ENCODE measurements around the gene ARL9.
"Not testable (repeated sequence)": the region's sequence is repeated elsewhere in the genome, so short reads cannot be mapped to it uniquely, and the experiment has no call there.

ARL9 gene, protein sequence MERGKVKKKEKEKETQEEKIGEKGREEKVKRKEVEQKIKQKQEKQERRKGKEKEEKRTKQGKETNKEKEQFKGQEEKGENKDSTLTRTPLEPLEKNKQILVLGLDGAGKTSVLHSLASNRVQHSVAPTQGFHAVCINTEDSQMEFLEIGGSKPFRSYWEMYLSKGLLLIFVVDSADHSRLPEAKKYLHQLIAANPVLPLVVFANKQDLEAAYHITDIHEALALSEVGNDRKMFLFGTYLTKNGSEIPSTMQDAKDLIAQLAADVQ

DNA sequence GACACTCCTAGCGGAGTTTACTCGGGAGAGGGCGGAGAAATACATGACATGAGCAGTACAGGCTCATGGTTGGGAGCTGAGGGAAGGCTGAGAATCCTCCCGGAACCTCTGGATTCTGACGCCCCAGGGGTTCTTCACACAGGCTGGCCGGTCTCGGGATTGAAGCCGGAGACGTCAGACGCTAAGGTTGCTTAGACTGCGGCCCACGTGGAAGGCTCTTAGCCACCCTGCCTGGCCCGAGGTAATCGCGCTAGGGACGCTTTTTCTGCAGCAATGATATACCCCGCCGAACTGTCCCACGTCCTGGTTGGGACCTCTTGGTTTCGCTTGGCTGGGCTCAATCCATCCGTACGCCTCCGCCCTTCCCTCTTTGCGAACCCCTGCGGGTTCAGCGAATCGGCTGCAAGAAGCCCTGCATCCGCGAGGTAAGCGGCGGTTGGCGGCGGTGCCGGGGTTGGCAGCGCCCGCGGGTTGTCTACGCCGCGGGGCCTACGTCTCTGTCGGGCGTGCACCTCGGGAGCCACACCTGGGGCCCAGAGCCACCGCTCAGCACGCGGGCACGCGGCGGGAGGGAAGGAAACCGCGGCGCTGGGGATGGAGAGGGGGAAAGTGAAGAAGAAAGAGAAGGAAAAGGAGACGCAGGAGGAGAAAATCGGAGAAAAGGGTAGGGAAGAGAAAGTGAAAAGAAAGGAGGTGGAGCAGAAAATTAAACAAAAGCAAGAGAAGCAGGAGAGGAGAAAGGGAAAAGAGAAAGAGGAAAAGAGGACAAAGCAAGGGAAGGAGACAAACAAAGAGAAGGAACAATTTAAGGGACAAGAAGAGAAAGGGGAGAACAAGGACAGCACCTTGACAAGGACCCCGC lies at the start of gene ARL9:
Gene ARL9 (plus strand): TSS at position 523 of the 862 bp plus-strand sequence. CDS start 72 bp downstream, at position 595.
- peak within 1 kb of the TSS; percentile 66 for H3K27ac Mint-ChIP-seq
- H3K9me3 Mint-ChIP-seq, result no peaks in the 10 kb centered on the region
- H3K36me3 Mint-ChIP-seq, result peaks cover 7 to 11% of the 10 kb centered on the region in 2 donors
- peaks cover 12 to 23% of the 10 kb centered on the region in 2 donors for H3K4me1 Mint-ChIP-seq
- H3K27me3 Mint-ChIP-seq, result peaks cover 0 to 15% of the 10 kb centered on the region in 2 donors
- ATAC-seq (replicated peaks), result peak; percentile 88 to 89
- peak; percentile 38 for DNase-seq
- H3K4me3 Mint-ChIP-seq, result peak within 1 kb of the TSS; percentile 84 to 85

DNA sequence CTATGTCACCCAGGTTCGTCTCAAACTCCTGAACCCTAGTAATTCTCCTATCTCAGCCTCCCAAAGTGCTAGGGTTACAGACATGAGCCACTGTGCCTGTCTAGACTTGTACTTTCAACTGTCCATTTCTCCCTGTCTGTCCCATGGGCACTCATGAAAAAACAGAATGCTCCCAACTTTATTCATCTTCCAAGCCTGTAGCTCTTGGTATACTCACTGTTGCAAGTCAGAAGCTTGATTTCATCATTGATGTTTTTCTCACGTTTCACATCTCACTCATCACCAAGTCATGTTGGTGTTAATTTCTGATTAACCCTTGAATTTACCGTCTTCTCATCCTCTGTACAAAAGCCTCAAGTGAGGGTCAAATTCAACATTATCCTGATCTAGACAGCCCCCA lies 45.5 kb upstream of the ARL9 start:
- ATAC-seq (replicated peaks), result no peak
- H3K4me1 Mint-ChIP-seq, result peaks cover 7 to 15% of the 10 kb centered on the region in 2 donors
- H3K27ac Mint-ChIP-seq, result no peak overlapping the region
- H3K27me3 Mint-ChIP-seq, result no peaks in the 10 kb centered on the region
- no peaks in the 10 kb centered on the region for H3K9me3 Mint-ChIP-seq
- no peak for DNase-seq
- no peak overlapping the region for H3K4me3 Mint-ChIP-seq
- H3K36me3 Mint-ChIP-seq, result peaks cover 40 to 52% of the 10 kb centered on the region in 2 donors

DNA sequence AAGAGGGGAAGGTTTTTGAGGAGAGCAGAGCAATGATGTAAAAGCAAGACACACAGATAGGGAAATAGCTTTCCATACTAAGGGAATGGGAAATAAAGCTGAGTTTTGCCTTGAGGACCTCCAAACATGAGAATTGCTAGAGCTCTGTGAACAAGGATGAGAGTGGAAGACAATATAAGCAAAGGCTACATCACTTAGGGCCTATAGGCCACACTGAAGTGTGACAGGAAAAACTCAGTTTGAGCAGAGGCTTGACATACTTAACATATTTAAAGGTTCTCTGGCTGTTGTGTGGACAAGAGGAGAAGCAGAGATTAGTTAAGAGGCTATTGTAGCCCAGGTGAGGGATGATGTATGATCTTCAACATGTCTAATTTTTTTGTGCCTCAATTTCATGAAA lies 43.4 kb upstream of the ARL9 start:
- ATAC-seq (replicated peaks), result no peak
- no peaks in the 10 kb centered on the region for H3K9me3 Mint-ChIP-seq
- no peaks in the 10 kb centered on the region for H3K27me3 Mint-ChIP-seq
- peaks cover 27 to 42% of the 10 kb centered on the region in 2 donors for H3K36me3 Mint-ChIP-seq
- H3K4me1 Mint-ChIP-seq, result peaks cover 14 to 29% of the 10 kb centered on the region in 2 donors
- no peak overlapping the region for H3K27ac Mint-ChIP-seq
- no peak overlapping the region for H3K4me3 Mint-ChIP-seq
- no peak for DNase-seq

DNA sequence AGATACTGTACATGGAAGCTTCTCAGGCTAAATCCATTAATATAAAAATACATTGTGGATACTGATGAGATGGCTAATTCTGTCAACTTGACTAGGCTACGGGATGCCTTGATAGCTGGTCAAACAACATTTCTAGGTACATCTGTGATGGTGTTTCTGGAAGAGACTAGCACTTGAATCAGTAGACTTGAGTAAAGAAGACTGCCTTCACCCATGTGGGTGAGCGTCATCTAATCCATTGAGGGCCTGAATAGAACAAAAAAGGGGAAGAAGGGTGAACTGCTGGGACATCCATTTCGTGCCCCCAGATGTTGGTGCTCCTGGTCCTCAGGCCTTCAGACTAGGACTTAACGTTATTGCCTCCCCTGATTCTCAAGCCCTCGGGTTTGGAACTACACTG lies 41.9 kb upstream of the ARL9 start:
- H3K27ac Mint-ChIP-seq, result no peak overlapping the region
- no peaks in the 10 kb centered on the region for H3K9me3 Mint-ChIP-seq
- no peaks in the 10 kb centered on the region for H3K27me3 Mint-ChIP-seq
- H3K4me1 Mint-ChIP-seq, result peaks cover 20 to 37% of the 10 kb centered on the region in 2 donors
- ATAC-seq (replicated peaks) (no peak), DNase-seq (no peak)
- H3K36me3 Mint-ChIP-seq, result peaks cover 28 to 39% of the 10 kb centered on the region in 2 donors
- H3K4me3 Mint-ChIP-seq, result no peak overlapping the region

DNA sequence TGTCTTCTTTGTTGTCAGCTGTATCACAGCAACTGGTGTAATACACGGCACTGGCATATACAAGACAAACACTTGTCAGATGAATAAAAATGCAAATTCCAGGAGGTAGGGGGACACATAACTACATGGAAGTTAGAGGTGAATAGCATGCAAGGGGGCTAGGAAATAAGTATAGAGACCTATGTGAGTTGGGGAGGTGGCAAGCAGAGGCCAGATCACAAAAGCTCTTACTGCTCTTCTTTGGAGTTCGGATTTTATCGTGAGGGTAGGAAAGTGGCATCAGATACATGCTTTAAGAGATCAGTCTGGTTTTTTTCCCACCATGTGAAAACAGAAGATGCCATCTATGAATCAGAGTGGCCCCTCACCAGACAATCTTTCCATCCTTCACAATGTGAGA lies 41.0 kb upstream of the ARL9 start:
- no peaks in the 10 kb centered on the region for H3K9me3 Mint-ChIP-seq
- H3K4me3 Mint-ChIP-seq, result peak overlapping the region; percentile 9 to 42
- no peak overlapping the region for H3K27ac Mint-ChIP-seq
- peaks cover 28 to 40% of the 10 kb centered on the region in 2 donors for H3K36me3 Mint-ChIP-seq
- peaks cover 24 to 43% of the 10 kb centered on the region in 2 donors for H3K4me1 Mint-ChIP-seq
- H3K27me3 Mint-ChIP-seq, result no peaks in the 10 kb centered on the region
- ATAC-seq (replicated peaks), result no peak
- no peak for DNase-seq

DNA sequence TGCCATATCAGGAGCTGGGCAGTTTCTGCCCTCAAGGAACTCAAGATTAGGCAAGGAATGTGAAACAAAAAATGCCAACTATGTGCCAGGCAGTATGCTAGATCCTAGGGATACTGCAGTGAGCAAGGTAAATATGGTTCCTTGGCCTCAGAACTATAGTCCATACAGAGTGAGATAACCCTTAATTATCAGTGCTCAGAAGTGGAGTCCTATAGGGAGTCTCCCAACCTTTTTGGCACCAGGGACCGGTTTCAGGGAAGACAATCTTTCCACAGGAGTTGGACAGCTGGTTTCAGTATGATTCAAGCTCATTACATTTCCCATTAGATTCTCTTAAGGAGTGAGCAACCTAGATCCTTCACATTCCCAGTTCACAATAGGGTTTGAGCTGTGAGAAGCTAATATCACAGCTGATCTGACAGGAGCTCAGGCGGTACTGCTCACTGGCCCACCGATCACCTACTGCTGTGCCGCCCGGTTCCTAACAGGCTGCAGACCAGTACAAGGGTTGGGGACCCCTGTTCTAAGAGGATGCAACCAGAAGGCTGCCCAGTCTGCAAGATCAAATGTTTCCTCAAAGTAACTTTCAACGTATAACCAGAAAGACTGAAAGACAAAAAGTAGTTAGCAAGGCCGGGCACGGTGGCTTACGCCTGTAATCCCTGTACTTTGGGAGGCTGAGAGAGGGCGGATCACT lies 39.8 kb upstream of the ARL9 start:
- DNase-seq, result no peak
- ATAC-seq (replicated peaks), result no peak
- no peaks in the 10 kb centered on the region for H3K9me3 Mint-ChIP-seq
- H3K27ac Mint-ChIP-seq, result peak overlapping the region; percentile 99
- peaks cover 20 to 36% of the 10 kb centered on the region in 2 donors for H3K36me3 Mint-ChIP-seq
- H3K4me1 Mint-ChIP-seq, result peaks cover 31 to 45% of the 10 kb centered on the region in 2 donors
- H3K27me3 Mint-ChIP-seq, result no peaks in the 10 kb centered on the region
- peak overlapping the region; percentile 97 to 98 for H3K4me3 Mint-ChIP-seq

DNA sequence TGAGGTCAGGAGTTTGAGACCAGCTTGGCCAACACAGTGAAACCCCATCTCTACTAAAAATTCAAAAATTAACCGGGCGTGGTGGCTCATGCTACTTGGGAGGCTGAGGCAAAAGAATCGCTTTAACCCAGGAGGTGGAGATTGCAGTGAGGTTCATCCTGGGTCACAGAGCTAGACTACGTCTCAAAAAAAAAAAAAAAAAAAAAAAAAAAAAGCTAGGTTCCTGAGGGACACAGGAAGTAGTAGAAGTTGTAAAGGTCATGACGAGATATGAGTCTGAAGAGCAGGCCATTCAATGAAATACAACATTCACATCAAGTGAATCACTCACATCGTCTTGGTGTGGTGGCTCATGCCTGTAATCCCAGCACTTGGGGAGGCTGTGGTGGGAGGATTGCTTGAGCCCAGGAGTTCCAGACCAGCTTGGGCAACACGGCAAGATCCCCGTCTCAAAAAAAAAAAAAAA lies 39.3 kb upstream of the ARL9 start:
- not testable (repeated sequence) for H3K27me3 Mint-ChIP-seq, H3K9me3 Mint-ChIP-seq, DNase-seq
- Mint-ChIP-seq H3K4me3 (peak overlapping the region; percentile 97 to 98), H3K4me1 (peaks cover 31 to 45% of the 10 kb centered on the region in 2 donors), H3K36me3 (peaks cover 20 to 36% of the 10 kb centered on the region in 2 donors), H3K27ac (peak overlapping the region; percentile 99)
- ATAC-seq (replicated peaks), result peak; percentile 31 to 38

DNA sequence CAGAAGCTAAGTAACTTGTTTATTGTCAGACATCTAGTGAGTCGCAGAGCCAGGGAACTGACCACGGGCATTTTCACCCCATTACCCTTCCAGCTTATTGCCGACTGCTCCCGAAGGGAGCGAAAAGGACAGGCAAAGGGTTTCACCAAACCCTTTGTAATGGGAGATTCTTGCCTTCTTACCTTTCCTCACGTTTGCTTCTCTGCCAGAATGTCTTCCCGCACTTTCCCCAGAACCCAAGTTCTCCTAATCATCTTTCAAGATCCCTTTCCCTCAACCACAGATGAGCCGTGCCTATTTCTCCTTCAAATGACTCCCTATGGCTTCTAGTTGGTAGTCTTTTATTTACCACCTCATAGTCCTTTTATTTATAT lies 38.7 kb upstream of the ARL9 start:
- no peak for ATAC-seq (replicated peaks)
- H3K4me3 Mint-ChIP-seq, result peak overlapping the region; percentile 97 to 98
- H3K9me3 Mint-ChIP-seq, result no peaks in the 10 kb centered on the region
- peak overlapping the region; percentile 99 for H3K27ac Mint-ChIP-seq
- no peak for DNase-seq
- H3K4me1 Mint-ChIP-seq, result peaks cover 31 to 45% of the 10 kb centered on the region in 2 donors
- H3K36me3 Mint-ChIP-seq, result peaks cover 19 to 35% of the 10 kb centered on the region in 2 donors
- H3K27me3 Mint-ChIP-seq, result no peaks in the 10 kb centered on the region

DNA sequence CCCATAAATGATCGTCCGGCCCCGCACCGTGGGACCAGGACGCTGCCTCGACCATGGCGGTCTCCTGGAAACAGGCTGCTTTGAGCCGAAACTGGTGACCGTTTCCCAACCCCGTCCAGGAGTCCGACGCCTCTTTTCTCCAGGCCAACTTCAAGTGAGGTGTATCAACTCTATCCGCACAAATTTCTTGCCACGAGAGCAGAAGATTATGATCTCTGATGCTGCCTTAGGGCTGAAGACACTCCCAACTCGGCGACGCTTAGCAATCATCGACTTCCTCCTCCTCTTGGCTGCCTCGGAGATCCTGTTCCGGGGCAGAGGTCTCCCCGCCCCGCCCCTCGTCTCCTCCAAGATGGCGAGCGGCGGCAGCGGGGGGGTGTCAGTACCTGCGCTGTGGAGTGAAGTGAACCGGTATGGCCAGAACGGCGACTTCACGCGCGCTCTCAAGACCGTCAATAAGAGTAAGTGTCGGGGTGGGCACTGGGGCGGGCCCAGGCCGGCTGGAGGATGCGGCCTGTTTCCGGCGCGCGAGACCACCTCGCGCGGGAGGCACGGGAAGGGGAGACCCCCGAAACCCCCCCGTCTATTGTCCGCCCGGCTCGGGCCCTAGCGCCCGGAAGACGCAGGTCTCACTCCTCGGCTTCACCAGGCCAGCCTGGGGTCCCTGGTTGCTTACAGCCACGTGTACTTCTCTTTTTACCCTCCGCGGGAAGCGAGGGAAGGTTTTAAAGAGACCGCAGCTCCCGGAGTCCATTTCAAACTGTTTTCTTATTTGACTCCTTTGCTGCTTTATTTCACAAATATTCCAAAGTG lies 38.1 kb upstream of the ARL9 start, which contains the start of gene SRP72:
Gene SRP72 (plus strand): TSS at position 334 of the 813 bp plus-strand sequence. CDS start 19 bp downstream, at position 353.
- Mint-ChIP-seq H3K9me3 (no peaks in the 10 kb centered on the region), H3K4me1 (peaks cover 31 to 45% of the 10 kb centered on the region in 2 donors), H3K4me3 (peak within 1 kb of the TSS; percentile 97 to 98), H3K27ac (peak within 1 kb of the TSS; percentile 99), H3K27me3 (no peaks in the 10 kb centered on the region), H3K36me3 (peaks cover 14 to 29% of the 10 kb centered on the region in 2 donors)
- peak; percentile 82 for DNase-seq
- peak; percentile 94 to 96 for ATAC-seq (replicated peaks)

DNA sequence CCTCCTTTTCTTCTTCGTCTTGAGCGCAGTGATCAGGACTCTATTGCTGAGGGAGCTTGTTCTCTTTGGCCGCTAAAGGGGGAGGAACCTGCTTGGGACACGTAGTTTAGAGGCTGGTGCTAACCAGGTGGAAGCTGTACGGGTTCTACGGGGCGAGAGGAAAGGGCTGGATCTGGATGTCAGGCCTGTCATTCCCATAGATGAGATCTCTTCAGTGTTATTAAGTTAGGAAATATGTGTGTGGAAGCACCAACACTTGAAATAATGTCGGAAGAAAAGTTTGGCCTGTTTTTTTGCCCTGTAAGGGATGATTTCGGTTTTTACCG lies 37.5 kb upstream of the ARL9 start:
- ATAC-seq (replicated peaks) (peak; percentile 51 to 60), DNase-seq (no peak)
- Mint-ChIP-seq H3K27ac (peak overlapping the region; percentile 99), H3K4me1 (peaks cover 31 to 45% of the 10 kb centered on the region in 2 donors), H3K9me3 (no peaks in the 10 kb centered on the region), H3K27me3 (no peaks in the 10 kb centered on the region), H3K36me3 (peaks cover 12 to 26% of the 10 kb centered on the region in 2 donors), H3K4me3 (peak overlapping the region; percentile 97 to 98)

DNA sequence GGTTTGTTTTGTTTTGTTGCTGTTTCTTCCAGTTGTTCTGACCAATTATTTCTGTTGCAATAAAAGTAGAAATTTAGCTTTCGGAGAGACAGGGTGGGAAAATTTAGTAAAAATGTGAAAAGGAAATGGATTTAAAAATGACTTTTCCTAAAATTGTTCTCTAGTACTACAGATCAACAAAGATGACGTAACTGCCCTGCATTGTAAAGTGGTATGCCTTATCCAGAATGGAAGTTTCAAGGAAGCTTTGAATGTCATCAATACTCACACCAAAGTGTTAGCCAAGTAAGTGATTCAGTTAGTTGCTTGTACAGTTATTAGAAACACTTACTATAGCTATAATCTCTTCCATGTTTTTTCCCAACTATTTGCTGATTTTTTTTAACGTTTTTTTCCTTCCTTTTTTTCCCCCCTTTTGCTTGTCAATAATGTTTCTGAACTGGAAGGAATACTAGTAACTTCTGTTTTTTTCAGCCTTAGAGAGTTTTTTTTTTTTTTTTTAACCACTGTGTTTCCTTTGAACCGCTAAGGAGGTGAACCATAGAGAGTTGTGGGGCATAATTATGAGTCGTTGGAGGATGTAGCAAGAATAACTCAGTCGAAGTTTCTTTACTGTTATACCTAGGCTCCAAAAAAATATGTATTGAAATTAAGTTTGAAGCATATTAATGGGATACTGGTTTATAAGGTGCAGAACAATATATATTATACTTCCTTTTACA lies 35.9 kb upstream of the ARL9 start:
- peaks cover 15 to 30% of the 10 kb centered on the region in 2 donors for H3K36me3 Mint-ChIP-seq

DNA sequence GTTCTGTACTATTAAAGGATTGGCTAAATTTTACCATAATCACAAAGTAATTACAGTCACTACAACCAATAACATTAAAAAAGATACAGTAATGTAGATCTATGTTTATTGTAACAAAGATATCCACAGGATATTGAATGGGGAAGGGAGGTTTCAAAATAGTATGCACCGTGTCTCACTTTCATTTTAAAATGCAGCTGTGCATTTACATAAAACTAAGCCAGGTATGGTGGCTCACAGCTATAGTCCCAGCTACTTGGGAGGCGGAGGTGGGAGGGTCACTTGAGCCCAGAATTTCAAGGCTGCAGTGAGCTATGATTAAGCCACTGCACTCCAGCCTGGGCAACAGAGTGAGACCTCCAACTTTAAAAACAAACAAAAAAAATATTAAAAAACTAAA lies 29.7 kb upstream of the ARL9 start:
- Mint-ChIP-seq H3K27me3 (no peaks in the 10 kb centered on the region), H3K36me3 (peaks cover 24 to 45% of the 10 kb centered on the region in 2 donors), H3K9me3 (no peaks in the 10 kb centered on the region), H3K4me1 (no peaks in the 10 kb centered on the region), H3K27ac (no peak overlapping the region), H3K4me3 (no peak overlapping the region)
- DNase-seq (no peak), ATAC-seq (replicated peaks) (no peak)

More for the DNA sequence above, 35.9 kb upstream of the ARL9 start:
- no peak for DNase-seq
- peak; percentile 22 to 42 for ATAC-seq (replicated peaks)
- H3K27ac Mint-ChIP-seq, result peak overlapping the region; percentile 37
- peak overlapping the region; percentile 63 to 68 for H3K4me3 Mint-ChIP-seq
- no peaks in the 10 kb centered on the region for H3K27me3 Mint-ChIP-seq
- peaks cover 24 to 40% of the 10 kb centered on the region in 2 donors for H3K4me1 Mint-ChIP-seq
- H3K9me3 Mint-ChIP-seq, result no peaks in the 10 kb centered on the region

DNA sequence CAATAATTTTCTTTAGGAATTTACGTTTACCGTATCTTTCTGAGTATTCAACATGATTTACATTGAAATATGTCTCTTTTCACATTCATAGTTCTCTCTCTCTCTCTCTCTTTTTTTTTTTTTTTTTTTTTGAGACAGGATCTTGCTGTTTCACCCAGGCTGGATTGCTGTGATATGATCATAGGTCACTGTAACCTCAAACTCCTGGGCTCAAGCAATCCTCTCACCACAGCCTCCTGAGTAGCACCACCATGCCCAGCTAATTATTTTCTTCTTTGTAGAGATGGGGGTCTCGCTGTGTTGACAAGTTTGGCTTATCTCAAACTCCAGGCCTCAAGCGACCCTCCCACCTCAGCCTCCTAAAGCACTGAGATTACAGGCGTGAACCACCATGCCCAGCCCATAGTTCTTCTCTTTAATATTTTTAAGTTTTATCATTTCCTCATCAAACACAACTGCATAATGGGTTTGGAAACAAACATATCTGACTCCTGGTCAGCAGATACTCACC lies 28.3 kb upstream of the ARL9 start:
- peaks cover 26 to 45% of the 10 kb centered on the region in 2 donors for H3K36me3 Mint-ChIP-seq

More for the DNA sequence above, 28.3 kb upstream of the ARL9 start:
- DNase-seq (no peak), ATAC-seq (replicated peaks) (no peak)
- H3K9me3 Mint-ChIP-seq, result no peaks in the 10 kb centered on the region
- H3K4me1 Mint-ChIP-seq, result no peaks in the 10 kb centered on the region
- peak overlapping the region; percentile 56 for H3K27ac Mint-ChIP-seq
- no peak overlapping the region for H3K4me3 Mint-ChIP-seq
- no peaks in the 10 kb centered on the region for H3K27me3 Mint-ChIP-seq

All from stimulated activated naive B cell treated with anti-CD40 and anti-IgM and Interleukin-4, amounts not matched to agents 10 μg/mL and 1 μg/mL and 100 μg/mL, for 72 hours (primary cell).